ENCODE results near the gene TNS3.

TNS3 gene

DNA sequence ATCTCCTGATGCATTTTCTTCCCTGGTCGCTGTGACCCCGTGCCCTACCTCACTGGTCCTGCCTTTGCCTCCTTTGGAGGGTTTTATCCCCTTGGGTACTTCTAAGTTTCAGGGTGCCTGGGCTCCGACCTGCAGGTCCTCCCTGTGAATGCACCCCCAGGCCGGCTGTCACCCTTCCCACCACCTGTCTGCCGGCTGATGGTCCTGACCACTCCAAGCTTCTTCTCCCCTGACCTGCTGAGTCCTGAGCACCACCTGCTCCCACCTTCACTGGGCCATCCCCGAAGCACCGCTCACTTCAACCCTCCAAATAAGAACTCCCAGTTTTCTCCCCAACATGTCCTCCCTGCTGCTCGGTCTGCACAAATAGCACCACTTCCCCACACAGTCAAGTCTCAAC lies 33.4 kb downstream of the TNS3 start:
- H3K4me3 ChIP-seq (ENCODE audit: low read depth, low read length): no peak overlapping the region
- in situ Hi-C loops (cut with HindIII; ENCODE audit: low sequenced_read_pairs): no loop called here
- TF ChIP-seq CTCF (IDR thresholded peaks at IDR 0.05; ENCODE audit: low read depth, low read length): no peak
- DNase-seq (ENCODE audit: low read depth, low spot score): no peak

DNA sequence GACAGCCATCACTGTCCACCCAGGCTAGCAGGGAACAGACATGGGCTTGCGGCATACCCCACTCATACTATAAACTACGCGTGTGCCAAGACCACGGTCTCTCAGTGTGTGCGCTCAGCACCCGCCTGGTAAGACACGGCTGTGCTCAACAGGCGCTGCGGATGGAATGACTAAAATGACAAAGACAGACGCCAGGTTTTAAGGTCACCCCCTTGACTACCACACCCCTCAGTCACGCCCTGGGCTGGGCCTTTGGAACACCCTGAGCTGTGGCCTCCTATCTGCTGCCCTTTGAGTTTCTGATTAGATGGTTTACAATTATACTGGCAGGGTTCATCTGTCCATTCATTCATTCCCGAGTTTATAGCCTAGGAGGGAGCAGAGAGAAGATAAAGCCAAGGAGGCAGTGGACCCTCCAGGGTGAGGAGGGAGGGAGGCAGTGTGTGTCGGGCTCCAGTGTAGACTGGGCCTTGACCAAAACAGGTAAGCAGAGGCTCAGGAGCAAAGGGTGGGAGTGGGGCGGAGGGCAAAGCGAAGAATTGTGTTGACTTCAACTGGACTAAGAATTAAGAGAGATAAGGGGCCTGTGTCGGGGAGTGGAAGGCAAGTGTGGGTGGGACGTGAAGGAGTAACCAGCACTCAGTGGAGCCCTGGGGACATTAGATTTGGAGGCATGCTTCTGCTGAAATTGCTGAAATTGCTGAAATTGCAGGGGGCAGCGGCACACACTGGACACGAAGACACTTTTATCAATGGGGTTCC lies 35.0 kb downstream of the TNS3 start:
- in situ Hi-C loops (cut with HindIII; ENCODE audit: low sequenced_read_pairs): no loop called here

GRCh38 chr7:47546171-47546570 lies 35.7 kb downstream of the TNS3 start:
- no peak for DNase-seq (ENCODE audit: low read depth, low spot score)
- TF ChIP-seq CTCF (IDR thresholded peaks at IDR 0.05; ENCODE audit: low read depth, low read length): no peak
- in situ Hi-C loops (cut with HindIII; ENCODE audit: low sequenced_read_pairs): no loop called here
- H3K4me3 ChIP-seq (ENCODE audit: low read depth, low read length): no peak overlapping the region

More for the DNA sequence above, 35.0 kb downstream of the TNS3 start:
- no peak for TF ChIP-seq CTCF (IDR thresholded peaks at IDR 0.05; ENCODE audit: low read depth, low read length)
- no peak overlapping the region for H3K4me3 ChIP-seq (ENCODE audit: low read depth, low read length)
- DNase-seq (ENCODE audit: low read depth, low spot score): no peak

GRCh38 chr7:47544416-47544815 lies 37.5 kb downstream of the TNS3 start:
- H3K4me3 ChIP-seq (ENCODE audit: low read depth, low read length): no peak overlapping the region
- no peak for TF ChIP-seq CTCF (IDR thresholded peaks at IDR 0.05; ENCODE audit: low read depth, low read length)
- no peak for DNase-seq (ENCODE audit: low read depth, low spot score)
- in situ Hi-C loops (cut with HindIII; ENCODE audit: low sequenced_read_pairs): no loop called here

DNA sequence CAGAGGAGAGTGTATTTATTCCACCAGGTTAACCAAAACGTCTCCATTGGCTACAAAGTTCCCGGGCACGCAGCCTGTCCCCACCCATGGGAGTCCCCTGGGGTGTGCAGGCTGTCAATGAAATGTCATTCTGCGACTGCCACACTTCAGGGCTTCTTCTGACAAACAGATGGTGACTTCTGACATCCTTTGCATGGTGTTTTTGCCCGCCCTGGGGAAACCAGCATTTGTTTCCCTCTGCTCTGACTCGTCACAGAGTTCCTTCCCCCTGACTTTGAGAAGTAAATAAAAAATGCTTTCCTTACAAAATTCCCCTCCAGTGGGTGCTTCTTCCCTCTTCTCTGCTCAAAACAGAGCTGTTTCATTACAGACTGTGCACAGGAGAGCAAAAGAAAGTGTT lies 38.2 kb downstream of the TNS3 start:
- in situ Hi-C loops (cut with HindIII; ENCODE audit: low sequenced_read_pairs): no loop called here
- DNase-seq (ENCODE audit: low read depth, low spot score): no peak
- no peak for TF ChIP-seq CTCF (IDR thresholded peaks at IDR 0.05; ENCODE audit: low read depth, low read length)
- H3K4me3 ChIP-seq (ENCODE audit: low read depth, low read length): no peak overlapping the region

- TF ChIP-seq CTCF (IDR thresholded peaks at IDR 0.05; ENCODE audit: low read depth, low read length): no peak
- in situ Hi-C loops (cut with HindIII; ENCODE audit: low sequenced_read_pairs): no loop called here
- no peak overlapping the region for H3K4me3 ChIP-seq (ENCODE audit: low read depth, low read length)
- no peak for DNase-seq (ENCODE audit: low read depth, low spot score)
Observed at GRCh38 chr7:47543056-47543455, 38.9 kb downstream of the TNS3 start.
